HepG2 (cell line): Measurements from ENCODE around the gene HAUS7. TPM values are rescaled to one million over a fixed set of nuclear protein-coding genes. Genes with fewer than 3 reads are reported as not detected.

ENCODE experiments used
- ATAC-seq: fragments of 200-7000 bp; cut with Tn5 transposase; 3 replicates; pipeline ENCODE4 v1.9.1; 2020; ENCODE audit warnings: mild to moderate bottlenecking, moderate library complexity
- BruUV-seq: library from RNA; stranded (reverse); fragments of 400-500 nt; replicated peaks from 2 replicates; lab custom pipeline; 2021; lab: Mats Ljungman, UMichigan
- CTCF ChIA-PET: fragments of 300-600 bp; formaldehyde crosslinking; extraction: SDS; loops from one replicate; lab custom pipeline; 2021; ENCODE audit warnings: low total read pairs, inconsistent platforms, low intra/inter-chr PET ratio; lab: Yijun Ruan, JAX
- POLR2A ChIA-PET: fragments of 350-600 bp; sonication (Branson Sonifier 250); formaldehyde crosslinking; loops from one replicate; lab custom pipeline; 2020; ENCODE audit warnings: antibody characterized with exemption, inconsistent platforms; lab: Yijun Ruan, JAX
- DNase-seq: peaks from one replicate; pipeline ENCODE4 v3.0.0-alpha.2; 2015; ENCODE audit warnings: low spot score
- FAIRE-seq: peaks from 3 replicates; lab custom pipeline; 2011; peaks lifted over from hg19 to GRCh38; lab: Jason Lieb, UNC
- H2AFZ ChIP-seq: one replicate; pipeline ENCODE4 v1.6.1; 2011; ENCODE audit warnings: low read length, inconsistent platforms
- H3K27ac ChIP-seq: fragments of 300-600 bp; 3 replicates; pipeline ENCODE4 v1.8.0; 2011; ENCODE audit warnings: mixed run types, mild to moderate bottlenecking, mixed read lengths, low read length, inconsistent platforms; ENCODE audit not compliant: insufficient read depth; ENCODE audit errors: extremely low read length
- H3K27me3 ChIP-seq, 2 experiments: fragments of 200-600 bp in 1 of 2; 2 replicates in 1 of 2; 3 replicates in 1 of 2; pipeline versions ENCODE4 v1.6.0 to v1.8.0; 2011; ENCODE audit warnings: low read length in 2 of 2, mild to moderate bottlenecking in 2 of 2, moderate library complexity in 2 of 2, inconsistent platforms in 1 of 2; ENCODE audit not compliant: insufficient read depth in 2 of 2, control insufficient read depth in 1 of 2
- H3K36me3 ChIP-seq, 2 experiments: fragments of 200-600 bp in 1 of 2; replicated peaks in 1 of 2; 2 replicates in 1 of 2; 3 replicates in 1 of 2; pipeline versions ENCODE4 v1.5.1 to v1.8.0; 2011; ENCODE audit warnings: low read length in 2 of 2, inconsistent platforms in 1 of 2; ENCODE audit not compliant: insufficient read depth in 2 of 2, control insufficient read depth in 1 of 2
- H3K4me1 ChIP-seq: 2 replicates; pipeline ENCODE4 v1.5.1; 2012; ENCODE audit warnings: low read length, inconsistent platforms; ENCODE audit not compliant: insufficient read depth
- H3K4me2 ChIP-seq: 2 replicates; pipeline ENCODE4 v1.6.0; 2011; ENCODE audit warnings: low read depth, low read length, inconsistent platforms
- H3K4me3 ChIP-seq, 3 experiments: fragments of 200-600 bp in 1 of 3; sonication (generic), shearing (Covaris generic) in 1 of 3; replicated peaks in 1 of 3; 2 replicates each; pipeline ENCODE4 v1.5.1; 2011 to 2016; ENCODE audit warnings: low read length in 3 of 3, inconsistent platforms in 2 of 3, low read depth in 2 of 3, mild to moderate bottlenecking in 2 of 3, control low read depth in 1 of 3, mixed read lengths in 1 of 3; ENCODE audit not compliant: insufficient read depth in 1 of 3
- H3K79me2 ChIP-seq: one replicate; pipeline ENCODE4 v1.6.1; 2011; ENCODE audit warnings: low read length, inconsistent platforms; ENCODE audit not compliant: insufficient read depth
- H3K9ac ChIP-seq: 2 replicates; pipeline ENCODE4 v1.6.0; 2011; ENCODE audit warnings: mild to moderate bottlenecking, low read depth, low read length, inconsistent platforms; ENCODE audit not compliant: insufficient read depth
- H3K9me3 ChIP-seq: 2 replicates; pipeline ENCODE4 v1.5.1; 2012; ENCODE audit warnings: mild to moderate bottlenecking, low read length
- H4K20me1 ChIP-seq: 2 replicates; pipeline ENCODE4 v1.6.0; 2011; ENCODE audit warnings: inconsistent platforms, mild to moderate bottlenecking, low read length, moderate library complexity; ENCODE audit not compliant: insufficient read depth
- ARNTL ChIP-seq: sonication (generic); formaldehyde crosslinking; IDR thresholded peaks from 2 replicates; pipeline ENCODE4 v1.4.0; 2020; ENCODE audit warnings: mild to moderate bottlenecking, missing genetic modification reagents
- FOXA3 ChIP-seq: IDR thresholded peaks from 2 replicates; pipeline ENCODE4 v1.6.1; 2016; ENCODE audit warnings: missing genetic modification reagents, missing compliant biosample characterization
- KLF11 ChIP-seq: IDR thresholded peaks from 2 replicates; pipeline ENCODE4 v1.6.1; 2016; ENCODE audit warnings: missing compliant biosample characterization
- NKX3-1 ChIP-seq: sonication (generic); formaldehyde crosslinking; IDR thresholded peaks from 2 replicates; pipeline ENCODE4 v1.5.0; 2020; ENCODE audit warnings: missing genetic modification reagents
- REPIN1 ChIP-seq: sonication (generic); formaldehyde crosslinking; IDR thresholded peaks from 2 replicates; pipeline ENCODE4 v1.8.0; 2022; ENCODE audit warnings: missing genetic modification reagents, low read depth, mild to moderate bottlenecking, borderline replicate concordance
- SMAD9 ChIP-seq: sonication (generic); formaldehyde crosslinking; IDR thresholded peaks from 2 replicates; pipeline ENCODE4 v1.5.1; 2020; ENCODE audit warnings: mild to moderate bottlenecking, missing genetic modification reagents
- TOE1 ChIP-seq: sonication (generic); formaldehyde crosslinking; IDR thresholded peaks from 2 replicates; pipeline ENCODE4 v1.4.0; 2020; ENCODE audit warnings: mild to moderate bottlenecking, missing genetic modification reagents
- ZEB1 ChIP-seq: IDR thresholded peaks from 2 replicates; pipeline ENCODE4 v1.6.1; 2012; ENCODE audit warnings: mild to moderate bottlenecking, low read depth, inconsistent platforms; ENCODE audit not compliant: insufficient replicate concordance
- ZMYM2 ChIP-seq: sonication (generic); formaldehyde crosslinking; IDR thresholded peaks from 2 replicates; pipeline ENCODE4 v1.8.0; 2022; ENCODE audit warnings: mild to moderate bottlenecking, missing genetic modification reagents
- ZNF251 ChIP-seq: sonication (generic); formaldehyde crosslinking; IDR thresholded peaks from 2 replicates; pipeline ENCODE4 v1.9.0; 2021; ENCODE audit warnings: mild to moderate bottlenecking, missing genetic modification reagents
- ZNF296 ChIP-seq: sonication (generic); formaldehyde crosslinking; conservative IDR thresholded peaks from 2 replicates; pipeline ENCODE4 v1.5.0; 2020; ENCODE audit warnings: mild to moderate bottlenecking, missing genetic modification reagents
- ZNF430 ChIP-seq: sonication (generic); formaldehyde crosslinking; IDR thresholded peaks from 2 replicates; pipeline ENCODE4 v1.9.0; 2021; ENCODE audit warnings: mild to moderate bottlenecking, missing genetic modification reagents
- ZNF552 ChIP-seq: sonication (generic); formaldehyde crosslinking; IDR thresholded peaks from 2 replicates; pipeline ENCODE4 v1.9.0; 2022; ENCODE audit warnings: missing genetic modification reagents, mild to moderate bottlenecking, borderline replicate concordance
- ZNF740 ChIP-seq: sonication (generic); formaldehyde crosslinking; IDR thresholded peaks from 2 replicates; pipeline ENCODE4 v1.4.0; 2020; ENCODE audit warnings: missing genetic modification reagents
- ZNF780A ChIP-seq: sonication (generic); formaldehyde crosslinking; IDR thresholded peaks from 2 replicates; pipeline ENCODE4 v1.8.0; 2022; ENCODE audit warnings: mild to moderate bottlenecking, missing genetic modification reagents, moderate library complexity
- WGBS: methylation state at CpG from one replicate; pipeline ENCODE4 v1.1.6; 2017; ENCODE audit warnings: low lambda C conversion rate; 5-methylcytosine and 5-hydroxymethylcytosine counted together
- in situ Hi-C: cut with HindIII; loops from 2 replicates; pipeline ENCODE4 v1.10.0; 2017; ENCODE audit warnings: low pct_unique_long_range_greater_than_20kb; ENCODE audit not compliant: extremely low pct_ligation_motif_present
- intact Hi-C: fragments of 100-400 bp; cut with micrococcal nuclease; formaldehyde crosslinking; loops from one replicate; pipeline ENCODE4 v1.10.0; 2022; ENCODE audit not compliant: unreplicated experiment
- polyA plus RNA-seq, 8 experiments: library from polyadenylated mRNA; depleted of rRNA in 3 of 8; stranded (reverse) in 7 of 8; unstranded in 1 of 8; fragments of >200 nt; fragmentation: Illumina TruSeq in 4 of 8; extraction: Trizol in 4 of 8; gene quantifications; 2 replicates each; pipeline versions ENCODE4 v1.2.1 to v1.2.3, GENCODE V29; 2011 to 2016; ENCODE audit warnings: low read depth in 4 of 8, missing spikeins in 1 of 8, mixed read lengths in 1 of 8; ENCODE audit not compliant: insufficient read depth in 1 of 8
- total RNA-seq, 5 experiments: library from RNA; depleted of rRNA; stranded (reverse); fragments of >200 nt; fragmentation: Illumina TruSeq; extraction: Trizol; gene quantifications; 2 replicates each; pipeline ENCODE4 v1.2.3, GENCODE V29; 2016; ENCODE audit warnings: low read depth in 1 of 5
- TF ChIP-seq, protein P1 (sequence below): IDR thresholded peaks from 2 replicates; pipeline ENCODE4 v1.6.1; 2018; ENCODE audit warnings: missing genetic modification reagents

The HAUS7 gene
- total and polyA plus RNA-seq, 2 of the 13 experiments (the other 11 are each of a cell fraction or from before 2014, with no cell fraction given): 10.9 to 42.4 TPM

DNA sequence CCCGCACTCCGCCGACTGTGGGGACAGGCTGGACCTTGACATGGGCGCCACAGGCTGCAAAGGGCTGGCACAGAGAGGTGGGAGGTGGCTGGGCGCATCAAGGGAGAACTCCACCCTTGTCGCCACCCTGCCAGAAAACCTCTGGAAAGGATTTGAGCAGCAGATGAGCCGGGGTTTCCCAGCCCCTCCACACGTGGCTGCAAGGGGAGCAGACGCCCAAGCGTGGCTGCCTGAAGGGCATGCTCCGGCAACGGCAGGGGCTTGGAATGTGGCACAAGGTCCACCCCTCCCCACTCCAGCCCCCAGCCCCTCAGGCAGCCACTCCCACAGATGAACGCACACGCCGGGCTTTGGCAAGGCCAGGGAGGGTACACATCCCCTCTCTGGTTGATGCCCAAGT lies 29.0 kb upstream of the HAUS7 start:
- peaks cover 12% of the 10 kb centered on the region for H3K4me1 ChIP-seq
- CTCF ChIA-PET: no interaction called here
- H3K4me2 ChIP-seq: no peak overlapping the region
- FAIRE-seq (no peak), DNase-seq (no peak), ATAC-seq (no peak)
- WGBS: 20% methylated on average over 1 of the region's 15 CpGs
- H3K27me3 ChIP-seq: 0 out of 5 replicates have a peak, but pooled peaks cover 0 to 1% of the 10 kb centered on the region in 2 experiments
- no peaks in the 10 kb centered on the region for H3K36me3 ChIP-seq
- no peaks in the 10 kb centered on the region for H3K79me2 ChIP-seq
- no peak overlapping the region for H3K4me3 ChIP-seq
- intact Hi-C loops: no loop called here
- H3K9ac ChIP-seq: no peak overlapping the region
- in situ Hi-C loops: no loop called here
- POLR2A ChIA-PET: no interaction called here
- no peak overlapping the region for H3K27ac ChIP-seq
- TF ChIP-seq ZMYM2 (CRISPR knock-in tag): no peak
- no peak for TF ChIP-seq ZNF251 (CRISPR knock-in tag)
- TF ChIP-seq REPIN1: no peak
- TF ChIP-seq SMAD9 (CRISPR knock-in tag): no peak
- TF ChIP-seq, protein P1, sequence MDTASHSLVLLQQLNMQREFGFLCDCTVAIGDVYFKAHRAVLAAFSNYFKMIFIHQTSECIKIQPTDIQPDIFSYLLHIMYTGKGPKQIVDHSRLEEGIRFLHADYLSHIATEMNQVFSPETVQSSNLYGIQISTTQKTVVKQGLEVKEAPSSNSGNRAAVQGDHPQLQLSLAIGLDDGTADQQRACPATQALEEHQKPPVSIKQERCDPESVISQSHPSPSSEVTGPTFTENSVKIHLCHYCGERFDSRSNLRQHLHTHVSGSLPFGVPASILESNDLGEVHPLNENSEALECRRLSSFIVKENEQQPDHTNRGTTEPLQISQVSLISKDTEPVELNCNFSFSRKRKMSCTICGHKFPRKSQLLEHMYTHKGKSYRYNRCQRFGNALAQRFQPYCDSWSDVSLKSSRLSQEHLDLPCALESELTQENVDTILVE (CRISPR knock-in tag): no peak
- TF ChIP-seq ZNF552 (CRISPR knock-in tag): no peak
- no peak for TF ChIP-seq FOXA3 (CRISPR knock-in tag)
- no peaks in the 10 kb centered on the region for H4K20me1 ChIP-seq
- H3K9me3 ChIP-seq: no peaks in the 10 kb centered on the region
- no peak overlapping the region for H2AFZ ChIP-seq
- no TSS peak for BruUV-seq

DNA sequence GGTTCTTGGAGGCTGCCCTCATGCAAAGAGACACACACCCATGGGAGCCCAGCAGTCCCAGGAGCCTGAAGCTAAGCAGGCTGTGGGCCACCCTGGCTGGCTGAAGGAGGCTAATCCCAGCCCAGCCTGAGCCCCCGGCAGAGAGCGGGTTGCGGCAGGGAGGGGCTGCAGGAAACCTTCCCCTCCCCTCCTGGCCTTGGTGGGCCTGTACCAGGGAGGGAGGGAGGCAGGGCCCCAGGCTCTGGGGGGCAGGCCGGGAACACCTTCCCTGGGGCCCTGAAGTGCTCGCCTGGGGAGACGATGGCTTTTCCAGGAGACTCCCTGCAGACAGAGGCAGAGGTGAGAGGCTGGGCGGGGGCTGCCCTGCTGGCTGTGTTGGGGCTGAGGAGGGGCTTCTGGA lies 28.1 kb upstream of the HAUS7 start:
- Histone ChIP-seq H4K20me1 (no peaks in the 10 kb centered on the region), H3K4me1 (peaks cover 21% of the 10 kb centered on the region), H3K27ac (no peak overlapping the region), H3K79me2 (no peaks in the 10 kb centered on the region), H3K4me2 (no peak overlapping the region), H2AFZ (no peak overlapping the region), H3K36me3 (no peaks in the 10 kb centered on the region), H3K9me3 (no peaks in the 10 kb centered on the region), H3K27me3 (0 out of 5 replicates have a peak, but pooled peaks cover 1 to 2% of the 10 kb centered on the region in 2 experiments), H3K9ac (no peak overlapping the region), H3K4me3 (no peak overlapping the region)
- no peak for TF ChIP-seq NKX3-1 (CRISPR knock-in tag)
- TF ChIP-seq TOE1 (CRISPR knock-in tag): no peak
- no peak for TF ChIP-seq ZEB1
- no peak for TF ChIP-seq ZNF780A
- TF ChIP-seq ZNF430: no peak
- no peak for TF ChIP-seq ARNTL (CRISPR knock-in tag)
- TF ChIP-seq ZNF296 (CRISPR knock-in tag): no peak
- TF ChIP-seq KLF11 (CRISPR knock-in tag): no peak
- no peak for TF ChIP-seq ZNF740 (CRISPR knock-in tag)
- intact Hi-C loops: no loop called here
- ChIA-PET POLR2A (no interaction called here), CTCF (no interaction called here)
- FAIRE-seq (no peak), ATAC-seq (no peak), DNase-seq (no peak)
- in situ Hi-C loops: no loop called here
- WGBS: no CpG with 5 or more reads among the region's 7 CpGs
- no TSS peak for BruUV-seq
